ENCODE measurements around the gene TGIF2.

- no peak for TF ChIP-seq MAX (IDR thresholded peaks at IDR 0.05; ENCODE audit: insufficient read depth, insufficient read length)
- no peak for TF ChIP-seq CTCF (IDR thresholded peaks at IDR 0.05; ENCODE audit: extremely low read depth in 1 of 2, insufficient read depth in 1 of 2, low read depth in 1 of 2, low read length in 2 of 2)
- TF ChIP-seq POLR2A (IDR thresholded peaks at IDR 0.05; ENCODE audit: low read depth, low read length), result no peak
- TF ChIP-seq EZH2 (IDR thresholded peaks at IDR 0.05; ENCODE audit: borderline replicate concordance, low read depth, low read length, severe bottlenecking), result no peak
- no peak for TF ChIP-seq GATA2 (IDR thresholded peaks at IDR 0.05; ENCODE audit: insufficient read depth, insufficient read length, low read depth, low read length)
- no peak for TF ChIP-seq POLR2AphosphoS5 (IDR thresholded peaks at IDR 0.05; ENCODE audit: insufficient read depth, low read depth, low read length)
- no peak for TF ChIP-seq JUN (IDR thresholded peaks at IDR 0.05; ENCODE audit: borderline replicate concordance, insufficient read depth, insufficient read length, low read depth)
- no peak for TF ChIP-seq MYC (IDR thresholded peaks at IDR 0.05; ENCODE audit: low read depth, low read length)
Measured at GRCh38 chr20:36562724-36563123, 10.7 kb upstream of the TGIF2 start.
